ENCODE results near the gene CWC25. TPM values are rescaled to one million over a fixed set of nuclear protein-coding genes. Genes with fewer than 3 reads are reported as not detected.
A peak's percentile ranks its signal among the peaks of the same experiment; 100 is the strongest.

The CWC25 gene
- total and polyA plus RNA-seq, 9 of the 15 experiments (the other 6 are each of a cell fraction or from before 2014, with no cell fraction given), result 16.5 to 27.4 (median 23.0) TPM

GRCh38 chr17:38799501-38800236, 25.5 kb downstream of the CWC25 start, which contains the start of gene PIP4K2B (continued):
- TF ChIP-seq ZNF740 (CRISPR knock-in tag; IDR thresholded peaks at IDR 0.05), result 0 out of 2 replicates have a peak, but pooled peaks have one; percentile 15
- TF ChIP-seq ZNF740 (tag; IDR thresholded peaks at IDR 0.05), result no peak
- TF ChIP-seq ZC3H8 (IDR thresholded peaks at IDR 0.05), result no peak
- TF ChIP-seq ZNF253 (CRISPR knock-in tag; conservative IDR thresholded peaks at IDR 0.05), result 0 out of 2 replicates have a peak, but pooled peaks have one; percentile 61
- TF ChIP-seq SRF (CRISPR knock-in tag; IDR thresholded peaks at IDR 0.05), result no peak
- no peak for TF ChIP-seq RFX1 (IDR thresholded peaks at IDR 0.05)
- TF ChIP-seq GABPB1 (CRISPR knock-in tag; IDR thresholded peaks at IDR 0.05), result peak; percentile 94
- TF ChIP-seq SAFB2 (IDR thresholded peaks at IDR 0.05; ENCODE audit: borderline replicate concordance, low read depth, low read length, severe bottlenecking), result no peak
- TF ChIP-seq HES1 (IDR thresholded peaks at IDR 0.05; ENCODE audit: low read depth), result no peak
- TF ChIP-seq, protein P1, sequence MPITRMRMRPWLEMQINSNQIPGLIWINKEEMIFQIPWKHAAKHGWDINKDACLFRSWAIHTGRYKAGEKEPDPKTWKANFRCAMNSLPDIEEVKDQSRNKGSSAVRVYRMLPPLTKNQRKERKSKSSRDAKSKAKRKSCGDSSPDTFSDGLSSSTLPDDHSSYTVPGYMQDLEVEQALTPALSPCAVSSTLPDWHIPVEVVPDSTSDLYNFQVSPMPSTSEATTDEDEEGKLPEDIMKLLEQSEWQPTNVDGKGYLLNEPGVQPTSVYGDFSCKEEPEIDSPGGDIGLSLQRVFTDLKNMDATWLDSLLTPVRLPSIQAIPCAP (CRISPR knock-in tag; IDR thresholded peaks at IDR 0.05; ENCODE audit: borderline replicate concordance), result no peak
- TF ChIP-seq, protein P2, sequence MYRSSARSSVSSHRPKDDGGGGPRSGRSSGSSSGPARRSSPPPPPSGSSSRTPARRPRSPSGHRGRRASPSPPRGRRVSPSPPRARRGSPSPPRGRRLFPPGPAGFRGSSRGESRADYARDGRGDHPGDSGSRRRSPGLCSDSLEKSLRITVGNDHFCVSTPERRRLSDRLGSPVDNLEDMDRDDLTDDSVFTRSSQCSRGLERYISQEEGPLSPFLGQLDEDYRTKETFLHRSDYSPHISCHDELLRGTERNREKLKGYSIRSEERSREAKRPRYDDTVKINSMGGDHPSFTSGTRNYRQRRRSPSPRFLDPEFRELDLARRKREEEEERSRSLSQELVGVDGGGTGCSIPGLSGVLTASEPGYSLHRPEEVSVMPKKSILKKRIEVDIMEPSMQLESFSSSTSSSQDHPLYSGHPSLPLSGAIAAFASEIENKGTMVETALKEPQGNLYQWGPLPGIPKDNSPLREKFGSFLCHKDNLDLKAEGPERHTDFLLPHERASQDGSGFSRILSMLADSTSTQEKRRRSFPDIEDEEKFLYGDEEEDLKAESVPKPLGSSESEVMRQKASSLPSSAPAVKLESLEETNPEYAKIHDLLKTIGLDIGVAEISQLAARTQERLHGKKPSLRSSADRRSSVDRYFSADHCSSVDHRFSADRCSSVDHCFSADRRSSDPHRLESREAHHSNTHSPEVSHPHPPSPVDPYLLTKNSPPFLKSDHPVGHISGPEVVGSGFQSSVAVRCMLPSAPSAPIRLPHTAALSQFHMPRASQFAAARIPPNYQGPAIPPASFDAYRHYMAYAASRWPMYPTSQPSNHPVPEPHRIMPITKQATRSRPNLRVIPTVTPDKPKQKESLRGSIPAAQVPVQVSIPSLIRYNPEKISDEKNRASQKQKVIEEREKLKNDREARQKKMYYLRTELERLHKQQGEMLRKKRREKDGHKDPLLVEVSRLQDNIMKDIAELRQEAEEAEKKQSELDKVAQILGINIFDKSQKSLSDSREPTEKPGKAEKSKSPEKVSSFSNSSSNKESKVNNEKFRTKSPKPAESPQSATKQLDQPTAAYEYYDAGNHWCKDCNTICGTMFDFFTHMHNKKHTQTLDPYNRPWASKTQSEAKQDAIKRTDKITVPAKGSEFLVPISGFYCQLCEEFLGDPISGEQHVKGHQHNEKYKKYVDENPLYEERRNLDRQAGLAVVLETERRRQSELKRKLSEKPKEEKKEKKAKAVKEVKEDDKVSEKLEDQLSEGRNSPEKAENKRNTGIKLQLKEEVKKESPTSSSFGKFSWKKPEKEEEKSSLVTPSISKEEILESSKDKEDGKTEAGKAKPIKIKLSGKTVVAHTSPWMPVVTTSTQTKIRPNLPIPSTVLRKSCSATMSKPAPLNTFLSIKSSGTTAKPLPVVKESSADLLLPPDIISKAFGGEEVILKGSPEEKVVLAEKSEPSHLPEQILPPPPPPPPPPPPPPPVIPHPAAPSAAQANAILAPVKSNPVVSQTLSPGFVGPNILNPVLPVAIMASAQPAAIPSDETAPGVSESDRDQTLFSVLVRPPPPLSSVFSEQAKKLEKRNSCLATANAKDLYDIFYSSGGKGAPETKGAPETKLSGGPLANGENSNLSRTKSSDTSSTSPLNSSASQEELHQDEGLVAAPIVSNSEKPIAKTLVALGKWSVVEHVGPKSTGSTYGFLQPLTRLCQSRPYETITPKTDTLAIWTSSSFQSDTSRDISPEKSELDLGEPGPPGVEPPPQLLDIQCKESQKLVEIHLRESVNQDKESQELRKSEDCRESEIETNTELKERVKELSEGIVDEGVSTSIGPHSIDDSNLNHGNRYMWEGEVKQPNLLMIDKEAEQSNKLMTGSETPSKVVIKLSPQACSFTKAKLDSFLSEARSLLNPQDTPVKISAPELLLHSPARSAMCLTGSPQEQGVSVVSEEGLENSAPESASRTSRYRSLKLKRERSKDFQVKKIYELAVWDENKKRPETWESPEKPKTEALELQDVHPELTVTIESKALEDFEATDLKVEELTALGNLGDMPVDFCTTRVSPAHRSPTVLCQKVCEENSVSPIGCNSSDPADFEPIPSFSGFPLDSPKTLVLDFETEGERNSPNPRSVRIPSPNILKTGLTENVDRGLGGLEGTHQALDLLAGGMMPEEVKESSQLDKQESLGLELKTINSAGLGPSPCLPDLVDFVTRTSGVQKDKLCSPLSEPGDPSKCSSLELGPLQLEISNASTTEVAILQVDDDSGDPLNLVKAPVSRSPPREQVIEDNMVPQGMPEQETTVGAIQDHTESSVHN (IDR thresholded peaks at IDR 0.05; ENCODE audit: borderline replicate concordance in 1 of 2, low read depth in 1 of 2), result no peak

Measured in K562 (cell line).